WTC11 (cell line): ENCODE measurements around the gene PTGER2.

Source experiments
- ATF3 ChIP-seq: sonication (generic); formaldehyde crosslinking; conservative IDR thresholded peaks from 2 replicates; pipeline ENCODE4 v1.8.1; 2022; ENCODE audit warnings: mild to moderate bottlenecking, missing genetic modification reagents
- E2F5 ChIP-seq: sonication (generic); formaldehyde crosslinking; IDR thresholded peaks from 2 replicates; pipeline ENCODE4 v1.8.1; 2022; ENCODE audit warnings: mild to moderate bottlenecking, moderate library complexity, missing genetic modification reagents
- MAX ChIP-seq: sonication (generic); formaldehyde crosslinking; IDR thresholded peaks from 2 replicates; pipeline ENCODE4 v1.8.0; 2022; ENCODE audit warnings: mild to moderate bottlenecking, missing genetic modification reagents
- MYBL2 ChIP-seq: sonication (generic); formaldehyde crosslinking; IDR thresholded peaks from 2 replicates; pipeline ENCODE4 v1.8.1; 2023; ENCODE audit warnings: mild to moderate bottlenecking, moderate library complexity, missing genetic modification reagents
- PRDM15 ChIP-seq: sonication (generic); formaldehyde crosslinking; IDR thresholded peaks from 2 replicates; pipeline ENCODE4 v1.8.0; 2022; ENCODE audit warnings: missing genetic modification reagents
- USF2 ChIP-seq: sonication (generic); formaldehyde crosslinking; IDR thresholded peaks from 2 replicates; pipeline ENCODE4 v1.8.1; 2023; ENCODE audit warnings: mild to moderate bottlenecking, missing genetic modification reagents, moderate library complexity
- ZNF281 ChIP-seq: sonication (generic); formaldehyde crosslinking; IDR thresholded peaks from 2 replicates; pipeline ENCODE4 v1.8.0; 2023; ENCODE audit warnings: mild to moderate bottlenecking, missing genetic modification reagents
- ZNF416 ChIP-seq: fragments of 250-450 bp; sonication (Bioruptor Pico); IDR thresholded peaks from 2 replicates; pipeline ENCODE4 v1.9.0; 2021; ENCODE audit warnings: mild to moderate bottlenecking, inconsistent platforms
- ZSCAN18 ChIP-seq: fragments of 250-450 bp; sonication (Bioruptor Pico); IDR thresholded peaks from 2 replicates; pipeline ENCODE4 v2.1.2; 2022; ENCODE audit warnings: mild to moderate bottlenecking, moderate library complexity

- TF ChIP-seq ATF3 (no peak), ZSCAN18 (CRISPR knock-in tag) (no peak), ZNF416 (no peak), MAX (no peak), USF2 (no peak), E2F5 (CRISPR knock-in tag) (no peak), ZNF281 (CRISPR knock-in tag) (no peak), MYBL2 (CRISPR knock-in tag) (no peak), PRDM15 (no peak)
Observed at GRCh38 chr14:52266179-52266578, 47.9 kb upstream of the PTGER2 start.
